Activated gamma-delta T cell treated with anti-CD3 and anti-CD28 coated beads, Interleukin-2, amount 50 U/mL, for 16 hours (primary cell): ENCODE results near the gene RNASEH1.

Source experiments
- DNase-seq: peaks from one replicate; pipeline ENCODE4 v3.0.0-alpha.2; 2020; ENCODE audit warnings: low read depth

RNASEH1 gene

DNA sequence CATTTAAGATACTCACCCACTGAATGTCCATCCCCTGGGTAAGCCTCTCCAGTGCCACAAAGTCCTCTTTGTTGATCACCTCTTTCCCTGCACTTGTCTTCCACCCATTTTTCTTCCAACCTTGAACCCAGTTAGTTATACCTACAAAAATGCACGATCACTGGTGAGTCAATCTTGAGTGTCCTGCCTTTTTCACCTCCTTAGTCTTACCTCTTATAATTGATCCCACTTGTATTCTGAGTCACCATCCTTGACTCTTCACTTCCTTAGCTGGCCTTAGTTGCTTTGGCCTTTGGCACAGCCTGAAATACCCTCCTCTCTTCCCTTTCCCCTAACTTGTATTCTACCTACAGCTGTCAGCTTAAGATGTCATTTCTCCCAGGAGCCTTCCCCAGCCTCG, 10.2 kb downstream of the RNASEH1 start:
- no peak for DNase-seq

DNA sequence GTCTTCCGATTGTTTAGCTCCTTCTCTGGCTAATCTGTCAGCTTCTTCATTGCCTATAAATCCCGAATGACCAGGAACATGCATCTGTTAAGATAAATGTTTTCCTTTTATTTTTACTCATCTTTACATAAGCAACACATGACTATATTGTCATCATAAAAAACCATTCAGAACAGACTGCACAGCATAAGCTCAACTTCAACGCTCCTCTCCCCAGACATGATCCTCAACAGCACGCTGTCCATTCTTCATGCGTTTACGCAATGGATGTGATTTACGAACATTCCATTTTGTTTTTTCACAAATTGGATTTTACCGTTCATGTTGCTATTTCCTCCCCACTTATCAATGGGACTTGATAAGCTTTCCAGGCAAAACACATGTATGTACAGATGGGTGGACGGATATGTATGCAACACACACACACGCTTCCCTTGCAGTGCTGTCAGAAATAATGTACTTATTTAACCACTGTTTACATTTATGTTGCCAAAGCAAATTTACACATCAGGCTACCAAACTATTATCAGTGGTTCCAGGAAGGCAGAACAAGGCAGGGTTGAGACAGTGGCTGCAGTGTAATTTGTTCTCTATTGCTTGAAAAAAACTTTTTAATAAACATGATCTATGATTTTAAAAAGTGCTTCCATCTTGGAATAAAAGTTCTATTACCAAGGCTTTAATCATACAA, 12.2 kb downstream of the RNASEH1 start:
- DNase-seq, result no peak

DNA sequence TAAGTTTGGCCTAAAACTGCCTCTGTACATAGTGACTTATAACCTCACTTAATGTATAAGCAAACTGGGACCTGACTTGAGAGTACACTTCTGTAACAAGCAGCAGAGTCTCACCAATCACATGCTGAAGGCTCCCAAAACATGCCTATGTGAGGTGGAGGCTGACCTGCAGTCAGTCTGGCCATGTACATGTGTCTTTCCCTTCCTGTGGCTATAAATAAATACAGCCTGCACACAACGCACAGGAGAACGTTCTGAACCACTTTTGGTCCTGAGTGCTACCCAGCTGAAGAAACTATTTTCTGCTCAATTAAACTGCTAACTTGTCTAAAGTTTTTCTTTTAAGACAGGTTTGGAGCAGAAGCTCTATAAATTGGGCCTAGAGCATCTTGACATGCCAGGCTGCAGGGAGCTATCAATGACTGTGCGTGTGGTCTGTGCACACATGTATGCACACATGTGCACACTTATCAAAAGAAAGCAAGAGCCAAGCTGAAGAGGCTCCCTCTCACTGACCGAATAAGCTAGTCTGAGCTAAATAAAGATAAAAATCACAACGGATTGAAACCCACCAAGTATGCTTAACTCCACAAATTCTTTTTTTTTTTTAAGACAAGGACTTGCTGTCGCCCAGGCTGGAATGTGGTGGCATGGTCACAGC, 15.0 kb downstream of the RNASEH1 start:
- DNase-seq, result no peak

DNA sequence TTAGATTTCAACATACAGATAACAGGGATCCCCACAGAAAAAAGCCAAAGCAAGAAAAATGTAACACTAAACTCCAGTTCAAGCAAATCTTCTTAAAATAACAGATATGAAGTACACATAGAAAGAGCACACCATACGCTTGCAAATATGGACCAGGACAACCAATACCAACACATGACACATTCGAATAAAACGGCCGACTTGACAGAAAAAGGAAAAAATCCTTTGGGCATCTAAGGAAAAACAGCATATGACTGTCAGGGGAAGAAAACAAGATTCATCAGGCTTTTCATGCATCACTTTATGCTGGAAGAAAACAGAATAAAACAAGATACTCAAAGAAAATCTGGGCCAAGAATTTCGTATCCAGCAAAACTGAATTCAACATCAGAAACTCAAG, 16.0 kb downstream of the RNASEH1 start:
- DNase-seq, result no peak

DNA sequence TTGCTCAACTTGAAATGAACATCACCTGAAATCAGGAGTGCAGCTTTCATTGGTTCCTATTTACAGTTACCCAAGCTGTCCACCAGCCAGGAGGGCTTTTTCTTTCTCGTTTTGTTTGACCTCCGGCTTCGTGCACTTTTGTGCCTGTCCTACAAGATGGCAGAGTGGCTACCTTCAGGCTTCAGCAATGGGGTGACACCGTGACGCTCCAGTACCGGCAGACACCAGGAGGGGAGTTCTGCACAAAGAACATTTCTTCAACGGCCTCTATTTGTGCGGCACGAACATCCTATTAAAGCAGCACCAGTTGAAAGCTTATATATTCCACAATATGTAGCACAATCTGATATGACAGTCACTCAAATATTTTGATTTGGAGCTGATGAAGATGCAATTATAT, 18.3 kb downstream of the RNASEH1 start:
- DNase-seq, result no peak

DNA sequence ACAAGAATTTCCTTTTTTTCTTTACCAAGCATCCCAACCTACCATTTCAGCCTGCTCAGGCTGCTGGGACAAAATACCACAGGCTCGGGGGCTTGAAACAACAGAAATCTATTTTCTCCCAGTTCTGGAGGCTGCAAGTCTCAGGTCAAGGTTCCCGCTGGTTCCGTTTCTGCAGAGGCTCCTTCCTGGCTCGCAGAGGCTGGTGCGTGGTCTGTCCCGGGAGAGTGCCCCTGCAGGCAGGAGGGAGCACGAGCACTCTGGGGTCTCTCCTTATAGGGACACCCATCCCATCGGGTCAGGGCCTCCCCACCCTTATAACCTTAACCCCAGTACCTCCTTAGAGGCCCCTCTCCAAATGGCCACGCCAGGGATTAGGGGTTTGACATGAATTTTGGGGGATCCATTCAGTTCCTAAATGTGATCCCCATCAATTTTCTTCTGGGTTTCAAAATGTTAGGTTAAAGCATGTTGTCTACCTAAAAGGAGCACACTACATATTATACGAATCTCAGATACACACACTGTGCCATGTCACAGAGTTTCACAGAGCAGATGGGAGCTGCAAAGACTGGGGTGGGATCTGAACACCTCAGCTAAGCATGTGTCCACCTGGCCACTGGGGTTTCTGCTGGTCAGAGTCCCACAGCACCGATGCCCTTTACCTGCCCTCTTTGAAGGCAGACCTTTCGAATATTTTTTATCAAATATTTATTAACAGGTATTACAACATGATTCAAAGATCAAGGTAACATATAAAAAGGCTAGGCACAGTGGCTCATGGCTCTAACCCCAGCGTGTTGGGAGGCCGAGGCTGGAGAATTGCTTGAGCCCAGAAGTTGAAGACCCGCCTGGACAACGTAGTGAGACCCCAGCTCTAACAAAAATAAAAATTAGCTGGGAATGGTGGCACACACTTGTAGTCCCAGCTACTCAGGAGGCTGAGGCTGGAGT, 21.2 kb downstream of the RNASEH1 start:
- DNase-seq, result no peak

DNA sequence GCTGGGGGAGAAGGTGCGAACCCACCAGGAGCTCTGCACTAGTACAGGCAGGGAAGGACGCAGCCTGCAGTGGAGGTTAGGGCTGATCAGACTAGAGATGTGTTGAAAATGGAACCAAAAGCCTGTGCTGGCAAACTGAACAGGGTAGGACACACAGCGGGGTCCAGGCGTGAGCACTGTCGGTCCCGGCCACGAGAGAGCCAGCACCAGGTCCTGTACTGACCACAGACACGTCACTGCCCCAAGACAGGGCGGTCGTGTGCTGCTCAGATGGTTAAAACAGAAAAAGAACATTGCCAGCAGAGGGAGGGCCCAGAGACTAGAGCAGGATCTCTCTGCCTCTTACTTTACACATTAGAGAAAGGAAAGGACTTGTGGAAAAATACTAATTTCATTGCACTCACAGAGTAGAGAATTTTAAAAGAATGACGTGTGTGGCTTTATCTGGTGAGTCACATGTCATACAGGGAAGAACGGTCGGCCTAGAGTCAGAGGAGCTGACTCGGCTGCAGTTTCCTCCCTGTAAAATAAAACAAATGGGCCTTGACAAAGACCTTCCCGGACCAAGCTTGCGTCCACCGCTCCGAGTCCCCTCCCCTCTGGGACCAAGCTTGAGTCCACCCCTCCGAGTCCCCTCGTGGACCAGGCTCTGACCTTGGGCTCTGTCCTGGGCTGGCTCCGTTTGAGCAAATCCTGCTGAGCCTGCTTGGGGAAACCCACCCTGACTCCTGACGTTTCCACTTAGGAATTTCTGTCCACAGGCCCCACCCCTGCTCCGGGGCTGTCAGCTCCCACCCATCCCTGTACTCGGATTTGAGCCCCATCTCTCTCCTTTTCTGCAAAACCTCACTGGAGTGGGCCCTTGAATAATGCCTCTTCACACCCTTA, 22.1 kb downstream of the RNASEH1 start:
- DNase-seq, result no peak

DNA sequence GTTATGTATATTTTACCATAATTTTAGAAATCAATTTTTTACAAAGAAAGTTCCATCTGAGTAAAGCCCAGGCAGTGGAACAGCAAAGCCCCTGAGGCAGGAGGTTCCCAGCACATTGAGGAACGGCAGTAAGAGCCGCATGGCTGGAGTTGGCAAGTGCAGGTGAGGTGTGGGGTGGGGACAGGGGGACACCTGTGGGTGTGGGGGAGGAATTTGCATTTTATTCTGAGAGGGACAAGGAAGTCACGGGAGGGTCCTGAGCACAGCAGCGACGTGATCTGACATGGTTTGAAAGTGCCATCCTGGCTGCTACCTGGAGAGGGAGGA, 22.7 kb downstream of the RNASEH1 start:
- DNase-seq, result no peak

DNA sequence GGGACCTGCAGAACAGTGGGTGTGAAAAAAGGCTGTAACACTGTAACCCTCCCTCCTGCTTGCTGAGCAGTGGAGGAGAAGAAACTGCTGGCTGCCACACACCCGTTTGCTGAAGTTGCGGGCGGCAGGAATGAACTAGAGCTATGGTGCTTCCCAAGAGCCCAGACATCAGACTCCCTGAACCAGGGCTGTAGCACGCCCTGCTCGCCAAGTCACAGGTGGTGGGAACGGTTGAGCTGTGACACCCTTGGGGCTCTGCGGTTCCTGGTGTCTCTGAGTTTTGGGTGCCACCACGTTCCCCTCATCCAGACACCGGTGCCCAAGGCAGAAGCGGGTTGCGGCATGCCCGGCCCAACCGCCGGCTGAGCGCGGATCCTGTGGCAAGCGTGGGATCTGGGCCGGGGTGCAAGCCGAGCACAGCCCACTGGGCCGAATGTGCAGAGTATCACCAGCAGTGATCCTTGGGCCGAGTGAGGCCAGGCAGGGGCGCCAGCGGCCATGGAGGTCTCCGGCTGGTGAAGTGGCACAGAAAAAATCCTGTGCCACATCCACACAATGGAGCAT, 23.8 kb downstream of the RNASEH1 start:
- no peak for DNase-seq

DNA sequence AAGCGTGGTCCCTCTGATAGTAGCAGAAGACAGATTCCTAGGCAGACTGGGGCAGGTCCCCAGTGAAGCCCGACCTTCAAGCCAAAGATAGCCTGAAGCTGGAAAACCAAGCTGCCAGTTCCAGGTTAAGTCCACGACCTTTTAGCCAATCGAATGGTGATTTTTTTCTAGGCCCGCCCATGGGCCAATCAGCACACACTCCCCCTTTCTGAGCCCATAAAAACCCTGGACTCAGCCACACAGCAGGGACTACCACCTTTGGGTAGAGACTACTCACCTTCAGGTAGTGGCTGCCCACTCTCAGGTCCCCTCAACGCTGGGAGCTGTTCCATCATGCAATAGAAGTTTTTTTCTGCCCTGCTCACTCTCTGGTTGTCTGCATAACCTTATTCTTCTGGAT, 24.3 kb downstream of the RNASEH1 start:
- no peak for DNase-seq

DNA sequence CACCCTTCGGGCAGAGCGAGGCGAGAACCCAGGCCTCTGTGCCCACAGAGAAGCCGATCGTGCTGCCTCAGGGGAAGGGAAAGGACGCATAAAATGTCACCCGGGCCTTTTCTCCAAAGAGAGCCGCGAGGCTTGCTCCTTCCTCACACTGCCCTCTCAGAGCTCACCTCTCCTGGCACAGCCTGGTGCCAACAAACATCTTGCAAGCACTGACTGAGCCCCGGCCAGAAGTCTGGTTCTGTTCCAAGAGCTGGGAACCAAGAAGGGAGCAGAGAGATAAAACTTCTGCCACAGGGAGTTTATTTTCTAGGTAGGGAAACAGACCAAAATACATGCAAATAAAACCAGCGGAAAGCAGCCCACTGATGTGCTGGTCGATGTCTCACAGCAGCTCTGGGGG, 25.2 kb downstream of the RNASEH1 start:
- DNase-seq, result no peak

DNA sequence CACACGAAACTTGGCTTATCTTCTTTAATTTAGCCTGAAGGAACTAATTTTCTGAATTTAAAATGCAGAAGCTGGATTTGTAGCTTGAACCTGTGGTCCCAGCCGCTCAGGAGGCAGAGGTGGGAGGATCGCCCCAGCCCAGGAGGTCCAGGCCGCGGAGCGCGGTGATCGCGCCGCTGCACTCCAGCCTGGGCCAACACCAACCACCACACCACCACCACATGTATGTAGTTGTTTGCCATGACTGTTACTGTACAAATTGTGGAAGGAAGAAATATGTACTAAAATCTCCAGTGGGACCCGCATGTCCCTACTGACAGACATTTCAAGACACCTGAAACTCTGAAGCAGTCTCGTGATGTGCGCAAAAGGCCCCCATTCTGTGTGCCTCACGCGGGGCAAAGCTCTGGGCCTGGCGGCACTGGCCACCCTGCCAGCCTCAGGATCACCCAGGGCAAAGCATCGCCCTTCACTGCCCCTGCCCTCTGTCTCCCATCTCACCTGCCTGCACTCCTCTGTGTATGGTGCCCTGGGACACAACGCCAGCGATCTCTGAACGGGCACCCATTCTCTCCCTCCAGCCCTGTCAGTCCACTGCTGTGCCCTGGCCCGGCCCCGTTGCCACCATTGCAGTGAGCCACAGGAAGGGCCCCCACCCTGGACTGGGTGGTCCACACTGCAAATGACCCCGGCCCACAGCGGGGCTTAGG, 28.7 kb downstream of the RNASEH1 start:
- no peak for DNase-seq

DNA sequence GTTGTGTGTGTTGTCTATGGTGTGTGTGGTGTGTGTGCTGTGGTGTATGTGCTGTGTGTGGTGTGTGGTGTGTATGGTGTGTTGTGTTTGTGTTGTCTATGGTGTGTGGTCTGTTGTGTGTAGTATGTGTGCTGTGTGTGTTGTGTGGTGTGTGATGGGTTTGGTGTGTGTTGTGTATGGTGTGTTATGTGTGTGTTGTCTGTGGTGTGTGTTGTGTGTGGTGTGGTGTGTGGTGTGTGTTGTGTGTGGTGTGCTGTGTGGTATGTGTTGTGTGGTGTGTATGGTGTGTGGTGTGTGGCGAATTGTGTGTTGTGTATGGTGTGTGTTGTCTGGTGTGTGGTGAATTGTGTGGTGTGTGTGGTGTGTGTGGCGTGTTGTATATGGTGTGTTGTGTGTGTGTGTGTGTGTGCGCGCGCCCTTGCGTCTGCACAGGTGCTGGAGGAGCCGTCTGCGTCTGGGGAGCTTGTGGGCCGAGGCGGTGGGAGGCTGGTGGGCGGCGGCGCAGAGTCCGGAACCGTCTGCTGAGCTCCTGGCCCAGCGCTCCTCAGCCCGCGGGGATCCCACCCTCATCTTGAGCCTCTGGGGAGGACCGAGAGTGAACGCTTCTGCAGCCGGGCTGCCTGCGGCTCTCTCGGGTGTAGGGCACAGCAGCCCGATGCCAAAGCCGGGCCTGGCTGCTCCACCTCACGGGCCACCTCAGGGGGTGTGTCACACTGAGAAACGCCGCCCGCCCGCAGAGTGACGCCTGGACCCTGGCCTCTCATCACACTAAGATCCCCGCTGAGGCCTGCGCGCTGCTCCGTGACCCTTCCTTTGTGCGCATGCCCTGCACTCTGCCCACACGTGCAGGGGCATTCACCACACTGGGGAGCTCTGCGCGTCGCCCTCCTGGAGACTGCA, 30.0 kb downstream of the RNASEH1 start:
- DNase-seq, result no peak

DNA sequence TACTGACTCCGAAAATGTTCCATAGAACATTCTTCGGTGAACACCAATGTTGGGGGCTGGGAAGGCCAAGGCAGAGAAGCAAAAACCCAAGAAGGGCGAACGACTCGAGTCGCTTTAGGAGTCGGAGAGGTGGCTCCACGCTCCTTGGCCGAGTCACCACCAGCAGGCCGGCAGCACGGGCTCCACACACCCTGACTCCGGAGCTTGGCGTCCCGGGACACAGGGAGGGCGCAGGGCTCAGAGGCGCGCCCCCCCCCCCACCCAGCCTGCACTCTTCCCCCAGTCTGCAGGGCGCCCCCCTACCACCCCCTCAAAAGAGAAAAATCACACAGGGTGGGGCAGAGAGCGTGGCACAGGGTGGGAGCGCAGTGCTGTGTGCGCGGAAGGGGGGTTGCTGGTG, 31.3 kb downstream of the RNASEH1 start:
- no peak for DNase-seq

DNA sequence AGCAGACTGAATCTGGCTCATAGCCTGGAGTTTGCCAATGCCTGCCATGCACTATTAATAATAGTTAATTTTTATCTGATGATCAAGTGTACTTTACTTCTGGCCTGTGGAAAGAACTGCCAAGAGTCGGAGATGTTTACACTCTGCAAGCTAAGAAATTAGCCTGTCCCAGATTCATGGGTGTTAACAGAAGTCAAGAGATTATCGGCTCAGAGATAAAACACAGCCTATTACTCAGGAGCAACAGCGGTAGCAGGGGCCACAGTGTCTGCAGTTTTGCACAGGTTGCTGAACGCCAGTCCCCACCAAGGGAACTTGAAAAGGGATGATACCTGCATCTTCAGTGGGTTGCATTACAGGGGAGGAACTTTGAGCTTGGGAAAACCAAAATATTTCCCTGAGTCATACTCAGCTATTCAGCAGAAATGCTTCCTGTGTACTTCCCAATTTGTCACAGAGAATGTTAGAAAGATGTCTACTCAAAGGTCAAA, 34.5 kb downstream of the RNASEH1 start:
- no peak for DNase-seq

DNA sequence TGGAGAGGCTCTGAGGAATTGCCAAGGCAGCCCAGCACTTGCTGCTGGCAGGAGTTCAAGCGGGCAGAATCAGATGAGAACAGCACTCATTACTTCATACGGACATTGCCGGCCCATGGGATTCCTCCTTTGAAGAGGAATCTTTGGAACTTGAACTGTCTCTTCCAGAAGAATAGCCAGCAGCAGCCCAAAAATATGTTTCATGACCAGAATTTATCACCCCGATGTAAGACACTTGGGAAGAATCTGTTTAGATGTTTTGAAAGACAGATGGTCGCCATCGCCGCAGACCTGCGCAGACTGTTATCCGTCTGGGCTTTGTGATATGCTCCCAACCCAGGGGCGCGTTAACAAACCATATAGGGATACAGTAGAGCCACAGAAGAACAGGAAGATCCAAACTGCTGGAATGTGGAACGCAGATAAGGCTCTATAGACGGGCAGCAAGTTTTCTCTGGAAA, 35.1 kb downstream of the RNASEH1 start:
- DNase-seq, result no peak

DNA sequence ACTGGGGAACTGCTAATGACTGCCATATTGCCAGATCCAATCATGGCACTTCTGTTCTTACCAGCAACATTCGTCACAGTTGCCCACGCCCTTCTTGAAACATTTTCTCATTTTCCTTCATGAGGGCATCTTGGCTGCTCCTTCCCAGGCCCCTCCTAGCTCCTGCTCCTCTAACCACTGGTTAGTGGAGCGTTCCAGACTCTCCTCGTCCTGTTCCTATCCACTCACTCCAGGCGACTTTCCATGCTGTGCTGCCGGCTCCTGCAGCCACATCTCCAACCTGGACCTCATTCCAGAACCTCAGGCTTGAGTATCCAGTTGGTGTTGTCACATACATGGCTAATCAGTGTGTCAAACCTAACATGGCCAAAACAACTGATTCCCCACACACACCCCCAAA, 37.5 kb downstream of the RNASEH1 start:
- no peak for DNase-seq

DNA sequence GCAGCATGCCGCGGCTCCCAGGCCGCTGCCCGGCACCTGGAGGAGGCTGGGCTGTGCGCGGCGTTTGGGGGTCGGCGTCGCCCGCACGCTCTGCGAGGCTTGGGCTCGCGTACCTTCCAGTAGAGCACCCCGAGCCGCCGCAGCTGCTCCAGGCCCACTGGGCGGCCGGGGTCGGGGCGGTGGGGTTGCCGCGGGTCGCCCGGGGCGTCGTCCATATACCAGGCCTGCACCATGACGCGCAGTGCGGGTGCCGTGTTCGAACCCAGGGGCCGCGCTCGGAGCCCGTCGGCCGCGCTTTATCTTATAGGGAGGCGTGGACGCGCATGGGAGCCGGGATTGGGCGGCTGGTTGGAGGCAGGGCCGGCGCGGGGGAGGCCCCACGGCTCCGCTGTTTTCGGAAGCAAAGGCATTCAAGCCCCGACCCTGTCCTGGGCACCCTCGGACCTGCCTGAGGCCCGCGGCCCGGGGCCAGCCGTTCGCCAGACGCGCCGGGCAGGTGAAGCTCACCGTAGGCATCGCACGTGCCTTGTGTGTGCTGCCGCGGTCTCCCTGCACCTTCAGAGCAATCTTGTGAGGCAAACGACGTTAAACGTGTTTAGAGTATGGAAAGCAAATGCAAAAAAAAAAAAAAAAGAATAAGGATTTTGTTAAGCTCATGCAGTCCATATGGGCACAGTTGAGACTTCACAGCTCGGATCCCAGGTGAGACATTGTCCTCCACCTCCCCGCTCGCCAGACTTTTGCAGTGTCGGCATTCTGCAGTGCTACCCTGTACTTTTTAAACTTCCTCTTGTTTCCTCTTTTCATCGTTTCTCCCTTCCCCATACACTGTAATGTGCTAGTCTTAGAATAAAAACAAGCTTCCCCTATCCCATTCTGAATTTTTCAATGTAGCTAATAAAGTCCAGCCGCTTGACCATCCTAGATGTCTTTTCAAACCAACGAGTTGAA, 38.6 kb downstream of the RNASEH1 start, which contains the start of gene ADI1:
TSS of gene ADI1 (minus strand) at position 277 of the 951 bp plus-strand sequence. CDS start at position 233, 44 bp downstream.
- DNase-seq, result peak; percentile 61
